Endothelial cell of umbilical vein (primary cell): Measurements from ENCODE around the gene PFN3. TPM values are rescaled to one million over a fixed set of nuclear protein-coding genes. Genes with fewer than 3 reads are reported as not detected.
"Not testable (repeated sequence)": the region's sequence is repeated elsewhere in the genome, so short reads cannot be mapped to it uniquely, and the experiment has no call there.

Source experiments
- BruUV-seq: library from RNA; stranded (reverse); fragments of 400-500 nt; replicated peaks from 2 replicates; lab custom pipeline; 2021; lab: Mats Ljungman, UMichigan
- CTCF ChIA-PET: fragments of 300-600, 350-600 bp; sonication (Branson Sonifier 250); formaldehyde crosslinking; loops from one replicate; lab custom pipeline; 2021; ENCODE audit warnings: antibody characterized with exemption, inconsistent platforms; lab: Charles Lee
- POLR2A ChIA-PET: fragments of 300-600, 350-600 bp; sonication (Branson Sonifier 250); formaldehyde crosslinking; loops from one replicate; lab custom pipeline; 2021; ENCODE audit warnings: antibody characterized with exemption, inconsistent platforms; lab: Charles Lee
- DNase-seq: peaks from one replicate; pipeline ENCODE4 v3.0.0-alpha.2; 2011; ENCODE audit warnings: low read depth, low spot score
- FAIRE-seq: peaks from 2 replicates; lab custom pipeline; 2011; peaks lifted over from hg19 to GRCh38; lab: Jason Lieb, UNC
- H2AFZ ChIP-seq: 2 replicates; pipeline ENCODE4 v1.6.0; 2012; ENCODE audit warnings: low read depth, low read length, control low read depth, inconsistent platforms
- H3K27ac ChIP-seq: 2 replicates; pipeline ENCODE4 v1.5.1; 2011; ENCODE audit warnings: low read depth, mild to moderate bottlenecking, control low read depth, low read length, moderate library complexity; ENCODE audit not compliant: insufficient read depth
- H3K27me3 ChIP-seq, 2 experiments: 2 replicates each; pipeline versions ENCODE4 v1.6.0 to v1.6.1; 2011; ENCODE audit warnings: low read length in 2 of 2, mixed read lengths in 1 of 2; ENCODE audit not compliant: control insufficient read depth in 2 of 2, insufficient read depth in 2 of 2
- H3K36me3 ChIP-seq, 2 experiments: 2 replicates in 1 of 2; 3 replicates in 1 of 2; pipeline ENCODE4 v1.5.1; 2011; ENCODE audit warnings: low read length in 2 of 2, mild to moderate bottlenecking in 1 of 2, moderate library complexity in 1 of 2; ENCODE audit not compliant: control insufficient read depth in 2 of 2, insufficient read depth in 2 of 2; ENCODE audit errors: extremely low read depth in 1 of 2
- H3K4me1 ChIP-seq: 3 replicates; pipeline ENCODE4 v1.5.1; 2011; ENCODE audit warnings: mild to moderate bottlenecking, low read length; ENCODE audit not compliant: control insufficient read depth, insufficient read depth; ENCODE audit errors: extremely low read depth
- H3K4me2 ChIP-seq: 2 replicates; pipeline ENCODE4 v1.6.1; 2011; ENCODE audit warnings: low read length, control low read depth, mixed read lengths; ENCODE audit not compliant: insufficient read depth
- H3K4me3 ChIP-seq, 3 experiments: fragments of 200-600 bp in 1 of 3; sonication (generic), shearing (Covaris generic) in 1 of 3; replicated peaks in 1 of 3; 2 replicates each; pipeline ENCODE4 v1.5.1; 2011 to 2016; ENCODE audit warnings: control low read depth in 3 of 3, low read length in 3 of 3, mild to moderate bottlenecking in 2 of 3, inconsistent platforms in 1 of 3, low read depth in 1 of 3, moderate library complexity in 1 of 3; ENCODE audit not compliant: insufficient read depth in 1 of 3
- H3K79me2 ChIP-seq: 2 replicates; pipeline ENCODE4 v1.6.0; 2012; ENCODE audit warnings: low read length, inconsistent platforms; ENCODE audit not compliant: control insufficient read depth, insufficient read depth
- H3K9ac ChIP-seq: replicated peaks from 2 replicates; pipeline ENCODE3; 2011; ENCODE audit warnings: low read length, control low read depth; ENCODE audit not compliant: insufficient read depth; ENCODE audit errors: extremely low read depth
- H3K9me1 ChIP-seq: replicated peaks from 3 replicates; pipeline ENCODE4 v1.6.0; 2011; ENCODE audit warnings: mild to moderate bottlenecking, low read length; ENCODE audit not compliant: control insufficient read depth, insufficient read depth; ENCODE audit errors: extremely low read depth
- H3K9me3 ChIP-seq: replicated peaks from 2 replicates; pipeline ENCODE4 v1.5.1; 2012; ENCODE audit warnings: low read length, inconsistent platforms; ENCODE audit not compliant: control insufficient read depth, insufficient read depth
- H4K20me1 ChIP-seq: replicated peaks from 2 replicates; pipeline ENCODE3; 2011; ENCODE audit warnings: mild to moderate bottlenecking, low read length; ENCODE audit not compliant: control insufficient read depth, insufficient read depth; ENCODE audit errors: extremely low read depth
- EZH2 ChIP-seq: IDR thresholded peaks from 2 replicates; pipeline ENCODE4 v1.6.1; 2012; ENCODE audit warnings: borderline replicate concordance, low read depth, mild to moderate bottlenecking, moderate library complexity, low read length, inconsistent platforms; ENCODE audit not compliant: severe bottlenecking
- FOS ChIP-seq: IDR thresholded peaks from 2 replicates; pipeline ENCODE4 v1.6.1; 2011; ENCODE audit warnings: mild to moderate bottlenecking, low read length, moderate library complexity, borderline replicate concordance; ENCODE audit not compliant: insufficient read depth
- GATA2 ChIP-seq: IDR thresholded peaks from 2 replicates; pipeline ENCODE4 v1.7.0; 2011; ENCODE audit warnings: low read depth, mild to moderate bottlenecking, moderate library complexity, mixed read lengths, low read length; ENCODE audit not compliant: insufficient read length, insufficient read depth
- JUN ChIP-seq: IDR thresholded peaks from 2 replicates; pipeline ENCODE4 v1.6.1; 2011; ENCODE audit warnings: borderline replicate concordance, low read depth; ENCODE audit not compliant: insufficient read length, insufficient read depth
- MYC ChIP-seq: IDR thresholded peaks from one replicate; pipeline ENCODE4 v1.6.1; 2011; ENCODE audit warnings: mild to moderate bottlenecking, low read depth, low read length
- POLR2A ChIP-seq: IDR thresholded peaks from 2 replicates; pipeline ENCODE4 v1.6.1; 2012; ENCODE audit warnings: low read depth, mild to moderate bottlenecking, control low read depth, low read length
- POLR2AphosphoS5 ChIP-seq: IDR thresholded peaks from 2 replicates; pipeline ENCODE4 v1.6.1; 2012; ENCODE audit warnings: low read depth, mild to moderate bottlenecking, control low read depth, low read length, moderate library complexity; ENCODE audit not compliant: insufficient read depth
- dilution Hi-C: fragments of 300-500 bp; cut with MboI; formaldehyde crosslinking; loops from one replicate; pipeline ENCODE4 v1.15.0; 2019; ENCODE audit warnings: low sequenced_read_pairs; ENCODE audit not compliant: extremely low pct_ligation_motif_present
- intact Hi-C: fragments of 100-400 bp; cut with micrococcal nuclease; formaldehyde crosslinking; loops from one replicate; pipeline ENCODE4 v1.10.0; 2022
- polyA plus RNA-seq, 4 experiments: library from polyadenylated mRNA; depleted of rRNA in 3 of 4; stranded (reverse) in 3 of 4; unstranded in 1 of 4; fragments of >200 nt; gene quantifications; 2 replicates each; pipeline versions ENCODE4 v1.2.1 to v1.2.3, GENCODE V29; 2011 to 2012; ENCODE audit warnings: missing spikeins in 1 of 4
- total RNA-seq: library from RNA; stranded (reverse); gene quantifications from 2 replicates; pipeline ENCODE4 v1.2.3, GENCODE V29; 2021
- TF ChIP-seq, protein P1 (sequence below), 2 donors: IDR thresholded peaks; 1 replicate in 1 of 2; 2 replicates in 1 of 2; pipeline ENCODE4 v1.5.1; 2011; ENCODE audit warnings: low read length in 2 of 2, mild to moderate bottlenecking in 2 of 2, moderate library complexity in 2 of 2, control low read depth in 1 of 2, inconsistent platforms in 1 of 2, low read depth in 1 of 2; ENCODE audit not compliant: insufficient read depth in 1 of 2; ENCODE audit errors: extremely low read depth in 1 of 2
- TF ChIP-seq, protein P2 (sequence below): IDR thresholded peaks from 2 replicates; pipeline ENCODE4 v1.6.1; 2011; ENCODE audit not compliant: insufficient read depth, insufficient read length

Gene PFN3
- total and polyA plus RNA-seq, 2 donors (not counting 3 experiments of a cell fraction or from before 2014, with no cell fraction given): not detected

DNA sequence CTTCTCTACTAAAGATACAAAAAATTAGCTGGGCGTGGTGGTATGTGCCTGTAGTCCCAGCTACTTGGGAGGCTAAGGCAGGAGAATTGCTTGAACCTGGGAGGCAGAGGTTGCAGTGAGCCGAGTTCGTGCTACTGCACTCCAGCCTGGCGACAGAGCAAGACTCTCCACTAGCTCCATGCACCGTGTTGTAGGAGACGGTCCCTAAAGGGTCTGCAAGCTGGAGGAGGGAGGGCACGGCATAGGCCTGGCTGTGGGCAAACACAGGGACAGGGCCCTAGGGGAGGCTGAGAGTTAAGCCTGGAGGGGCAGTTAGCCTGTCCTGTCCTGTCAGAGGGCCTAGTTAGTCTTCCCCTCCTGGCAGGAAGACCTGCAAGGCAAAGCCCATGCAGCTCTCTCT is 39.7 kb downstream of the PFN3 start:
- dilution Hi-C loops: loop anchor here (5.0 kb wide), 1 partner anchor 38 kb away; no protein-coding TSS in a partner anchor
- H2AFZ ChIP-seq, H3K9me3 ChIP-seq, H3K9ac ChIP-seq, H3K4me3 ChIP-seq, intact Hi-C loops, FAIRE-seq, BruUV-seq, H3K27ac ChIP-seq, H3K36me3 ChIP-seq, H4K20me1 ChIP-seq, H3K4me2 ChIP-seq, H3K9me1 ChIP-seq, H3K79me2 ChIP-seq, DNase-seq, H3K27me3 ChIP-seq: not testable (repeated sequence)
- ChIA-PET POLR2A (interaction anchor here (1.0 to 1.1 kb wide), 2 partner anchors 10 kb away, joined by 3 to 6 read pairs; partner anchors contain the start of gene LMAN2), CTCF (interaction anchor here (1.2 to 2.4 kb wide), 5 partner anchors 10 to 249 kb away, joined by 3 to 15 read pairs (median 8); no protein-coding TSS in a partner anchor)
- peaks cover 19% of the 10 kb centered on the region for H3K4me1 ChIP-seq

DNA sequence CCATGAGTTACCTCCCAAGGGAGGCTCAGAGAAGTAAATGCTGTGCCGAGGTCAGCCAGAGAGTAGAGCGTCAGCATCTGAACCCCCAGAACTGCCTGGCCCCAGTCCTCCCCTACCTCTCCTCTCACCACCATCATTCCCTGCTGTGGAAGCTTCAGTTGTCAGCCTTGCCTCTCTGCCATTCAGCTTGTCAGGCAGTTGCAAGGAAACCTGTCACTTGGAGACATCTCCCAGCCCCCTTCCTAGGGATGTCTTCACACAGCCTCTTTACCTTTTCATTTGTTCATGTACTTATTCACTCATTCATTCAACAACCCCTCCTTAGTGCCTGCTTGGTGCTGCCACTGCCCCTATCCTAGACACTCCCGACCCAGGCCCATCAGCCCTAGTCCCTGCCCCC is 40.6 kb downstream of the PFN3 start:
- dilution Hi-C loops (loop anchor here (5.0 kb wide), 1 partner anchor 38 kb away; no protein-coding TSS in a partner anchor), intact Hi-C loops (no loop called here)
- H3K4me2 ChIP-seq: no peak overlapping the region
- no peaks in the 10 kb centered on the region for H4K20me1 ChIP-seq
- no peak overlapping the region for H2AFZ ChIP-seq
- CTCF ChIA-PET: interaction anchor here (1.6 to 2.4 kb wide), 2 partner anchors 24 to 50 kb away, joined by 3 to 8 read pairs; no protein-coding TSS in a partner anchor
- POLR2A ChIA-PET: interaction anchor here (1.0 kb wide), 1 partner anchor 11 kb away, joined by 3 read pairs; no protein-coding TSS in a partner anchor
- BruUV-seq: no TSS peak
- no peak overlapping the region for H3K9ac ChIP-seq
- no peak overlapping the region for H3K4me3 ChIP-seq
- H3K27me3 ChIP-seq: no peaks in the 10 kb centered on the region
- H3K4me1 ChIP-seq: peaks cover 19% of the 10 kb centered on the region
- DNase-seq: no peak
- H3K9me3 ChIP-seq: no peaks in the 10 kb centered on the region
- no peak for TF ChIP-seq POLR2AphosphoS5
- no peak for TF ChIP-seq JUN
- TF ChIP-seq MYC: no peak
- no peak for TF ChIP-seq EZH2
- TF ChIP-seq POLR2A: no peak
- TF ChIP-seq, protein P1, sequence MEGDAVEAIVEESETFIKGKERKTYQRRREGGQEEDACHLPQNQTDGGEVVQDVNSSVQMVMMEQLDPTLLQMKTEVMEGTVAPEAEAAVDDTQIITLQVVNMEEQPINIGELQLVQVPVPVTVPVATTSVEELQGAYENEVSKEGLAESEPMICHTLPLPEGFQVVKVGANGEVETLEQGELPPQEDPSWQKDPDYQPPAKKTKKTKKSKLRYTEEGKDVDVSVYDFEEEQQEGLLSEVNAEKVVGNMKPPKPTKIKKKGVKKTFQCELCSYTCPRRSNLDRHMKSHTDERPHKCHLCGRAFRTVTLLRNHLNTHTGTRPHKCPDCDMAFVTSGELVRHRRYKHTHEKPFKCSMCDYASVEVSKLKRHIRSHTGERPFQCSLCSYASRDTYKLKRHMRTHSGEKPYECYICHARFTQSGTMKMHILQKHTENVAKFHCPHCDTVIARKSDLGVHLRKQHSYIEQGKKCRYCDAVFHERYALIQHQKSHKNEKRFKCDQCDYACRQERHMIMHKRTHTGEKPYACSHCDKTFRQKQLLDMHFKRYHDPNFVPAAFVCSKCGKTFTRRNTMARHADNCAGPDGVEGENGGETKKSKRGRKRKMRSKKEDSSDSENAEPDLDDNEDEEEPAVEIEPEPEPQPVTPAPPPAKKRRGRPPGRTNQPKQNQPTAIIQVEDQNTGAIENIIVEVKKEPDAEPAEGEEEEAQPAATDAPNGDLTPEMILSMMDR (IDR thresholded peaks at IDR 0.05; ENCODE audit: extremely low read depth in 1 of 2, insufficient read depth in 1 of 2, low read depth in 1 of 2, low read length in 2 of 2): no peak
- TF ChIP-seq, protein P2, sequence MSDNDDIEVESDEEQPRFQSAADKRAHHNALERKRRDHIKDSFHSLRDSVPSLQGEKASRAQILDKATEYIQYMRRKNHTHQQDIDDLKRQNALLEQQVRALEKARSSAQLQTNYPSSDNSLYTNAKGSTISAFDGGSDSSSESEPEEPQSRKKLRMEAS: no peak
- no peak for TF ChIP-seq GATA2
- no peak for TF ChIP-seq FOS
- H3K9me1 ChIP-seq: no peaks in the 10 kb centered on the region
- H3K27ac ChIP-seq: no peak overlapping the region
- FAIRE-seq: no peak
- H3K36me3 ChIP-seq: no peaks in the 10 kb centered on the region
- H3K79me2 ChIP-seq: no peaks in the 10 kb centered on the region
